NCI-H2029 (cell line): Measurements from ENCODE around the gene BRD3OS.
A peak's percentile ranks its signal among the peaks of the same experiment; 100 is the strongest.

Source experiments
- DNase-seq: peaks from one replicate; lab custom pipeline; 2025; lab: John Stamatoyannopoulos, UW

The BRD3OS gene

DNA sequence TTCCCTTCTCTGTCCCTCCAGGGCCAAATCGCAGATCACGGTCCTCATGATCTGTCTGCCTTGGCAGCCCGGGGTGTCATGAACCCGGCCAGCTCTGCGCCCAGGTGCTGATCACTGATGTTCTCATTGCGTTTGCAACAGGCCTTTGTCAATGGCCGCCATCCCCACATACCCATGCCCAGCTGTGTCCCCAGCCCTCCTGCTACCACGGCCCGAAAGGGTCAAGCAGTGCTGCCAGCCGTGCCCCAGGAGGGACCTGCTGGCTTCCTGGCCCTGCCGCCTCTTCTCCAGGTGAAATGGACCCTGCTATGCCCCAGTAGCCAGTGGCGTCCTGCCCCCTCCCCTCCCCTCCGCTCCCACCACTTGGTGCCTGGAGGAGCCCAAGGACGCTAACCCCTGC lies 20.4 kb upstream of the BRD3OS start:
- no peak for DNase-seq

DNA sequence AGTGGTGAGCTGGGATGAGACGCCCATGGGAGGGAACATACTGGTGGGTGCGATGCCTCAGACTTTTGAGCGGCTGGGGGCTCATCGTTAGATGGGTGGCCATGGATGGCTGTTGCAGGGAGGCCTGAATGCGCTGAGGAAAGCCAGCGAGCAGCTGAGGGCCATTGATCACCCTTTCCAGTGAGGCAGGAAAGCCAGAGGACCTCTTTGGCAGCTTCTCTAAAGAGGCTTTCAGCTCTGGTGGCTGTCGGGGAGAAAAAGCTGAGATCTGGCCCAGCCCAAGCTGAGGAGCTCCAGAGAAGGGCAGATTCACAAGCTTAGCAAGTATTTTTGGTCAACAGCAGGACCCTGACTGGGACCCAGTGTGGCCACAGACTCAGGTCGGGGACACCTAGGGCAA lies 19.9 kb upstream of the BRD3OS start:
- no peak for DNase-seq

DNA sequence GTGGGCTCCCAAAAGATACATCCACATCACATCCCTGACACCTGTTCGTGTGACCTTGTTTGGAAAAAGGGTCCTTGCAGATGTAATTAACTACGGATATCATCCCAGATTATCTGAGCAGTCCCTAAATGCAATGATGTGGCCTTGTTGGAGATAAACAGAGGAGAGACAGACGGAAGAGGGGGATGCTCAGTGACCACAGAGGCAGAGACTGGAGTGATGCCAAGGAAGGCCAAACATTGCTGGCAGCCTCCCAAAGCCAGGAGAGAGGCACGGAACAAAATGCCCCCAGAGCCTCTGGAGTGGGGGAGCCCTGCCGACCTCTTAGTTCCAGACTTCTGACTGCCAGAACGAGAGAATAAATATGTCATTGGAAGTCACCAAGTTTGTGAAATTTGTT lies 18.1 kb upstream of the BRD3OS start:
- peak; percentile 37 for DNase-seq

DNA sequence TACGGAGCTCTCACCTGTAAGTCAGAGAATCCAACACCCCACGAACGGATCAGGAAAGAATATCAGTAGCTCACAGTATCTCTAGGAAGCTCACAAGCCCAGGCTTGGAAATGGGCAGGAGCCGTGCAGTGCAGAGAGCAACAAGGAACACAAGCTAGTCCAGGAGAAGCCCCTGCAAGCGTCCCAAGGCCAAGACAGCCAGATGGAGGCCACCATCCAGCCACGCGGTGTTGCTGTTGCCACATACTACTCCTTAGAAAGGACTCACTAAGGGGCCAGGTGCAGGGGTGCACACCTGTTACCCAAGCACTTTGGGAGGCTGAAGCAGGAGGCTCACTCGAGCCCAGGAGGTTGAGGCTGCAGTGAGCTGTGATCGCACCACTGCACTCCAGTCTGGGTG lies 17.7 kb upstream of the BRD3OS start:
- DNase-seq, result no peak

DNA sequence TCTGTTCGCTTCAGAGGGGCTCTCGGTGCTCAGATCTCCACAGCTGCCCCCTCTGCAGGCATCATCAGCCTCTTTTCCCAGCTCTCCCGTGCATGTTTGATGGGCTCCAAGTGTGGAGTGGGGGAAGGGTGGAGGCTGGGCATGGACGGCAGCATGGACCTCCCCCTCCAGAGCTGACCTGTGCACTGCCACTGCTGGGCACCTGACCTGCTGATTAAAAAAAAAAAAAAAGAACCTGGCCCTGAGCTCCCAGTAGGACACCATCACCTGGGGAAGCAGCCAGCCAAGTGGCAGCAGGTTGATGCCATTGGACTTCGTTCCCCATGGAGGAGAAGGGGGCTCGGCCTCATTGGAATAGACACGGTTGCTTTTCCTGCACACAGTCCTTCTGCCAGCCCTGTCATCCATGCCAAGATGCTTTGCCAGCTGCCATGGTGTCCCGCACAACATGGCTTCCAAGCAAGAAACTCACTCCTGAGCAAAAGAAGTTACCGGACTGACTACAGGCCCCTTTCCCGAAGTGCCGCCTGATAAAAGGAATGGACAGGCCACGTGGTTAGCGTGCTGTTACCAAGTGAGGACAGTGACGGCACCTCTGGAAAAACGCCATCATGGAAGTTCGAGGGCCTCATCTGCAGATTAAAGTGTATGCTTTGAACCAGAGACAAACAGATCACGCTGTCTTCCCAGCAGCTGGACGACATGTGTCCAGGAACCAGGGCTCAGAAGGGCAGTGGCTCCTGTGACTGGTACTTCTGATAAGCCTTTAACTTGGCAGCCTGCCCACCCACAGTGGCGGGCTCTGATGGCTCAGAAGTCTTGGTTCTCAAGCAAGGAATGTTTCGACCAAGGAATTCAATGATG lies 14.7 kb upstream of the BRD3OS start:
- peak; percentile 92 for DNase-seq

DNA sequence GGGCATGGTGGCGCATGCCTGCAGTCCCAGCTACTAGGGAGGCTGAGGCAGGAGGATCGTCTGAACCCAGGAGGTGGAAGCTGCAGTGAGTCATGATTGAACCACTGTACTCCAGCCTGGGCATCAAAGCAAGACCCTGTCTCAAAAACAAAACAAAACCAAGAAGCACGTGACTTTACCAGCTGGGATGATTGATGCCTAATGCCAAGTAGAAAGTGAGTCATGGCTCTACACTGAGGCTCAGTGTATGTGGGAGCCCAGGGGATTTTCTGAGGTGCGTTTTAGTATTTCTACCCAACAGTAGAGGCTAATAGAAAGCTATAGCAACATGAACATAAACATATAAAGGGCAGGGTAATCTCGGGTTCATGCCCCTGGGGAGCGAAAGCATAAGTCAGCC lies 13.9 kb upstream of the BRD3OS start:
- DNase-seq, result no peak

DNA sequence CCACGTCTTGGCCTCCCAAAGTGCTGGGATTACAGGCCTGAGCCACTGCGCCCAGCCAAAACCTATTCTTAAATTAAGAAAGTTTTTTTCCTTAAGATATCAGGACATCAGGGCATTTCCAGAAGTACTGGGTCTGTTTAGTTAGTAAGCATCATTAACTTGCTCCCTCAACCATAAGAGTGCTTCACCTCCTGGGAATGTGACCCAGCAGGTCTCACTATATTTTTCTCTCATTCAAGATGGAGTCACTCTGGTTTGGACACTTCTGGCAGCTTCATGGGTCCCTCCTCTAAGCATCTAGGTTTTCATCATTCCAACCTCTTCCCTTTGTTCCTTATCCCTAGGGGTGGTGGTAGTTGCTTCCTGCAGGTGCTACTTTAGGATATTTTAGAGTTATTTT lies 10.3 kb upstream of the BRD3OS start:
- DNase-seq, result no peak

DNA sequence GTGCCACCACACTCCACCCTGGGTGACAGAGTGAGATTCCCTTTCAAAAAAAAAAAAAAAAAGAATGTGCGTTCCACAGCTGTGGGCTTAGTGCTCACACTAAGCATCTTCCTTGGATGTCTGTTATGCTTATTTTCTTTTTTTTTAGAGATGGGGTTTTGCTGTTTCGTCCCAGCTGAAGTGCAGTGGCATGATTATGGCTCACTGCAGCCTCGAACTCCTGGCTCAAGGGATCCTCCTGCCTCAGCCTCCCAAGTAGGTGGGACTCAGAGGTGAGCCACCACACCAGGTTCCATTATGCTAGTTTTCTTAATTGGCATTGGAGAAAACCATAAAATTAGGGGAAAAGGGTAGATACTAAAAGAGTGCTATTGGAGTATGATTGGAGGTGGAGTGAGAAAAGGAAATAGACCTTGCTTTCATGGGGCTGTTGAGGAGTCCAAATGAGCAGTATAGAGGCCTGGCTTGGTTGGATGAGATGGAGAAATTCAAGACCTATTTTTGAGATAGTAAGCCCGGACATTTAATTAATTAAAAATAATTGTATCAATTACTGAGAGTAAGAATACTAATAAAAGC lies 978 bp upstream of the BRD3OS start:
- DNase-seq, result no peak

DNA sequence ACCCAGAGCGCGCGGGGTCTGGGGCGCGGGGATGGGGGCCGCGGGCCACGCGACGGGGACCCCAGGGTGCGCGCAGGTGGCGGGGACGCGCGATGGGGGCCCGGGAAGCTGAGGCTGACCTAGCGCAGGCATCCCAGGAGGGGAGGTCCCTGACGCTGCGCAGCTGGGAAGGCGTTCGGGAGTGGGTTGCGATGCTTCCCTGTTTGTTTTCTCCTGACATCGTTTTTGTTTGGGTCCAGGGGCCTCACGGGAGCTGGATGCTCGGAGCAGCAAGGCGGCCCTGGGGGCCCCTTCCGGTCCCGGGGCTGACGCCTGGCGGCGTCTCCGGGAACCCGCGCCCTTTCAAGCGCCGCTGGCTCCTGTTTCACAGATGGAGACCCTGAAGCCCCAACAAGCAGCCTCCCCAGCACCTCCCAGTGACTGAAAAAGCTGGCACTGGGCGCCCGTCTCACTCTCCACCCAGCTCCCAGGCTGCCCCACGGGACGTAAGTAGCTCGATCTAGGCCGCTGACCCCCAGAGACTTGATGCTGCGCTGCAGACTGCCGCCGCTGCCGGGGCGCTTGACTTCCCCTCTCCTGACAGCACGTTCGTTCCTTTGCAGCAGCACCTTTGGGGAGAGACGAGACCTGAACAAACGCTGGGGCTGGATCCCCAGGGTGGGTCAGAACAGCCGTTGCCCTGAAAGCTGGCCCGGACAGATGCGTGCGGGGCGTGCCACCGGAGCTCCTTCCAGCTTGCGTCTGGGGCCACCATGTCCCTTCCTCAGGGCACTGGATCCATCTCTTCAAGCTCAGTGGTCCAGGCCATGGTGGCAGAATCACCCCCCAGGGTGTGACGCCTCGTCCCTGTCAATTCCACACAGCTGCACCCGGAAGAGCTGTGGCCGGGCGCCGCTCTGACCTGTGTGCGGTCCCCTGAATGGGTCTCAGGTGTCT lies 593 bp downstream of the BRD3OS start:
- DNase-seq, result no peak

DNA sequence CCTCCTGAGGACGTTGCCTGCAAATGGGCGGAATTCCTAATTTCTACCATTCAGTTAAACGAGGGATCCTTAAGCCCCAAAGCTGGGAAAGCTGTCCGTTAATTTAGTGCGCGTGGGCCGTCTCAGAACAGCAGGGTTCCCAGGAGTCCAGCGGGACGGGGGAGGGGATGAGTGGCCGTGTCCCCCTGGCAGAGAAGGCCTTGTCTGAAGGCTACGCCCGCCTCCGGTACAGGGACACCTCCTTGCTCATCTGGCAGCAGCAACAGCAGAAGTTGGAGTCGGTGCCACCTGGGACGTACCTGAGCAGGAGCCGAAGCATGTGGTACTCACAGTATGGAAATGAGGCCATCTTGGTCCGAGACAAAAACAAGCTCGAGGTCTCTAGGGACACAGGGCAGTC lies 1.3 kb downstream of the BRD3OS start:
- DNase-seq, result no peak

DNA sequence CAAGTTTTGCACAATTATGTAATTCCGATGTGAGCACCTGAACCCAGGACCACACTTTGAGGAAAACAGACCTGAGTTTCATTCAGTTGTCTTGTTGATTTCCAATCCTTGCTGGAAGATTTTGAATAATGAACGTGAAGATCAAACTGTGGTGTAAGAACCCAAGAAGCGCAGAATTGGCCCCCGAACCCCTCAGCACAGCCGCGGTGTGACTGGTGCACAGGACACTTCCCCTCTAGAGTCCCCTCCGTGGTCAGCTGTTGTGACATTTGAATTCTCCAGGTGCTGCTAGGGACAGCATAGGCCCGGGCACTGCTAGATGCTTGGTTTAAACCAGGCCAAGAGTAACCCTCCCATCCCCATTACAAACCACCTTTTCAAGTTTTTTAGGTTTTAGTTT lies 1.7 kb downstream of the BRD3OS start:
- no peak for DNase-seq

DNA sequence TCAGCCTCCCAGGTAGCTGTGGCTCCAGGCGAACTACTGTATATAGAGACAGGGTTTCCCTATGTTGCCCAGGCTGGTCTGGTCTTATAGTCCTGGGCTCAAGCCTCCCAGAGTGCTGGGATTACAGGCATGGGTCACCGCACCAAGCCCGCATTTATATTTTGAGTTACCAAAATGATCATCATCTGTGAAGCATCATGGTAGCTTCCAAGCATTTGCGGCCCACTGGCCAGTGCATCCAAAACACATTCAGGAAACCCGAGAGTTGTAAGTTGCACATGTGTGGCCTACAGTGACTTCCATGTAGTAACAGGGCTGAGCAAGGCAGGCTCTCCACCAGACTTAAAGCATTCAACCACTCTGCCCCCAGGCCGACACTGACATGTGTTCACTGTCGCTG lies 2.3 kb downstream of the BRD3OS start:
- DNase-seq, result no peak

DNA sequence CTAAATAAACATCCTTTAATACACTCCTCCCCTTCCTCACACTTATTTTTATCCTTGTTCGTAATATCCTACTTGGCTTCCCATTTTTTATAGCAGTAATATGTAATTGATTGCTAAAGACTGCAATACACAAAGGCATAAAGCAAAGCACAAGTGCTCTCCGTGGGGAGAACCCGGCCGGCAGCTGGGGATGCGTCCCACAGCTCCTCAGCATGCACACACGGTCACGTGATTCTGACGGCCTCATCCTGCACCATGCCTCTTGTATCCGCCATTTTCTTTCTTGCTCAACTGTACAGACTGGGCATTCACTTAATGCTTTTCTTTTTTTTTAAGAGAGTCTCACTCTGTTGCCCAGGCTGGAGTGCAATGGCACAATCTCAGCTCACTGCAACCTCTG lies 2.8 kb downstream of the BRD3OS start:
- DNase-seq, result no peak

DNA sequence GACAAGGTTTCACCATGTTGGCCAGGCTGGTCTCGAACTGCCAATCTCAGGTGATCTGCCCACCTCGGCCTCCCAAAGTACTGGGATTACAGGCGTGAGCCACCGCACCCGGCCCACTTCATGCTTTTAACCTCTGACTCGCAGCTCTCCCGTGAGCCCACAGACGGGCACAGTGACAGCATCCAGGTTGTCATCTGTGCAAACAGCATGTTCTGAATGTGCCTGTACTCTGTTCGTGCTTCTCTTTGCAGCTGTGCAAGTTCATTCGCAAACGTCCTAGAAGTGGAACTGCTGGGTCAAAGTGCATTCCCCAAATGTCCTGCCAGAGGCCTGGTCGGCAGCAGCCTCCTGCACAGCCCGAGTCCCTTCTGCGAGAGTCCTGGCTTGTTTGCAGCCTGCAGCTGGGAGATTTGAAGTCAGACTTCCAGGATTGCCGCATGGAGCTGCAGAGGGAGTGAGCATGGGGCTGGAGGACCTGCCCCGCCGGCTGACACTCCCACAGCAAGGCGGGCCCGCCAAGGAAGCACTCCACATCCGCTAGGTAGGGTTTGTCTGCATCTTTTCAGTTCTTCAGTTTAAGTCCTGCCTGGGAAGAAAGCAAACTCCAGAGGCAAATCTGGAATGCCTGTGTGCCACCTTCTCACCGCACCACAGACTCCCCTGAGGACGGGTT lies 3.4 kb downstream of the BRD3OS start:
- DNase-seq, result no peak

DNA sequence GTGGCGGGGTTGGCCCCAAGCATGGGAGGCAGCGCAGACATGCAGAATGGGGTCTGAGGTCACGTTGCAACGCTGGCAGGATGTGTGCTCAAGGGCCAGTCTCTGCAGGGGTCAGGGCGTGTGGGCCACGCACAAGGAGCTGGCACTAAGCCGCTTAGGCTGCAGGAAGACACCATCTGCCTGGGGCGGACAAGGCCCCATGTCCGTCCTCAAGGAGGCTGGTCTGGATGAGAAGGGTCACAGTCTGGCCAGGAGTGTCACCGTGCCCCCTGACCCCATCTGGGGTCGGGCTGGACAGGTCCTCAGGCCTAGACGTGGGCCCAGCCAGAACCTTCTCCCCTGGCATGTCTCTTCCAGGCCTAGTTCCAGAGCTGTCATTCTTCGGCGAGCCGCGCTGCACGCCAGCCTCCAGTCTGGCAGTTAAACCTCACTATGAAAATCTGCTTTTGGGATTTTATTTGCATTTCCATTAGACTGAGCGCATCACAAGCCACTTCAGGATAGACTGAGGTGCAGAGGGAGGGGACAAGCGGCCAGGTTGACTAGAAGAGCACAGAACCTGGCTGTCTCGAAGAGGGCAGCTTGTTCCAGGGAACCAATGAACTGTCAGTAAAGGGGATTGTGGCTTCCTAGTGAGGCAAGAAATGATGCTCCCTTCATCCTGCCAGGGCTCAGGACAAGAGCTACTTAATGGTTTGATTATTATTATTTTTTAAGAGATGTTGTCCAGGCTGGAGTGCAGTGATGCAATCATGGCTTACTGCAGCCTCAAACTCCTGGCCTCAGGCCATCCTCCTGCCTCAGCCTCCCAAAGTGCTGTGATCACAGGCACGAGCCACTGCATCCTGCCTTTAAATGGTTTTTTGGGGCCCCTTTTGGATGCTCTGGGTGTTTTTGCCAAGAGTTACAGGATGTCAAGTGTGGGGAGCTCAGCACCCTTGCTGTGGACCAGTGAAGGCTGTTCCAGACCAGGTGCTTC lies 4.3 kb downstream of the BRD3OS start:
- DNase-seq, result no peak

DNA sequence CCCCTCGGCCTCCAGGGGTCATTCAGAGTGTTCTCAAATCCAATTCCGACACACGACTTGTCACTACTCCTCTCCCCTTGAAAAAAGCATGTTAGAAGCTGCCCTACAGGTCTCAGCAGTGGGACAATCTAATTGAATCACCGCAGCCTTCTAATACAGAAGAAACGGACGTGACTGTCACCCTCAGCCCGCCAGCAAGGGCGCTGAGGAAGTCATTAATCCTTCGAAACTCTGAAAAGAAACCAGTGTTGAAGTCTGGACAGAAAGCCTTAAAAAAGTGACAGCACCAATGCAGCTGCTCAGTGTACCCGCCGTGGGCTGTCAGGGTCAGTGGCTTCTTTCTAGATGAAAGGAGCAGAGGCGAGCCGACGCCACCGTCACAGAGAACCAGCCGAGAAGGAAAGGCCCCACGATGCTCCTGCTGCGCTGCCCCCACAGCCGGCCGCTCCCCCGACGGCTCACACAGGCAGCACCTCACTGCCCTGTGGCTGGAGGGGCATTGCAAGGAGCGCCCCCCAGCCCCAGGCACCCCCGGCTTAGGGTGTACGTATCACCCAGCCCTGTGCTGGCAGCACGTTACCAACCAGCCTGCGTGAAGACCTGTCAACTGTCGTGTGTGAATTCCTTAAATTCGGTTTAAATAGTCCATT lies 5.7 kb downstream of the BRD3OS start:
- no peak for DNase-seq

DNA sequence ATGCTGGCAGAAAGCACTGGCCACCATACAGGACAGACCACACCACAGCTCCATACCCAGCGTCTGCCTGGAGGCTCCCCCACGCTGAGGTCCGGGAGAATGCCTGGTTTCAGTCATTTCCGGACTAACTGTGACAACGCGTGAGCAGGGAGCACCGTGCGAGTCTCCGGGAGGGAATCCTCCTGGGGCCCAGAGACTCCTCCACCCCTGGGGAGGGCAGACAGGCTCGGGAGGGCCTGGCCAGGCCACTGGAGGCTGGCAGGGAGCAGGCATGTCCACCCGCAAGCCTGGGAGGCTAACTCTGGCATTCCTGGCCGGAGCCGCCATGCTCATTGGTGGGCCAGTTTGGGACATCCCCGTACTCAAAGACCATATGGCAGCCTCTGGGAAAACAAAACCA lies 6.5 kb downstream of the BRD3OS start:
- DNase-seq, result no peak

DNA sequence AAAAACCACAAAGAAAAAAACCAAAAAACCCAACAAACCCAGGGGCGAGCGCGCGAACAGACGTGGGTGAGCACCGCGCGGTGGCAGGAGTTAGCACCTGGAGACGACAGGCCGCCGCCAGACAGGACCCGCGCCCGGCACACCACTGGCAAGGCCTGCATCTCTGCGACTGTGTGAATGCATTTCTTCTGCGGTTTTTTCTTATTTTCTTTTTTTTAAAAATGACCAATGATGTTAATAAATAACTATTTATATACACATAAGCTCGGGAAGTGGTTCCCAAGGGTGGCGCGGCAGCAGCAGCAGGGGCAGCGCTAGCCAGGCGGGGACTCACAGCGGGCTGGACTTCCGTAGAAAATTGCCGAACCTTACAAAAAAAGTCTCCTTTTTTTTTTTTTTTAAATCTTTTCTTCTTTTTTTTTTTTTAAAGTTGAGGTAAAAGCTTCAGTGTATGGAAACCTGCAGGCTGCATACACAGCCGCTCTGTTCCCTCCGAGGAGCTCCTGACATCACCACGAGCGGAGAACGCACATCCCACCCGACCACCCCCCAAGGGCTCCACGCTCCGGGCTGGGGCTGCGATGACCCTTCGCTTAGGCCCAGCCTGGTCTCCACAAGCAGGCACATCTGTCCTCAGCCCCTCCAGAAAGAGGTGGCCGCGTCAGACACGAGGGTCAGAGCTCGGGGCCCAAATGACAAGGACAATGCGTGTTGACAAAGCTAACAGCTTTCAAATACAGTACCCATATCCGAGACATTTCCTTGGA lies 7.4 kb downstream of the BRD3OS start:
- no peak for DNase-seq

DNA sequence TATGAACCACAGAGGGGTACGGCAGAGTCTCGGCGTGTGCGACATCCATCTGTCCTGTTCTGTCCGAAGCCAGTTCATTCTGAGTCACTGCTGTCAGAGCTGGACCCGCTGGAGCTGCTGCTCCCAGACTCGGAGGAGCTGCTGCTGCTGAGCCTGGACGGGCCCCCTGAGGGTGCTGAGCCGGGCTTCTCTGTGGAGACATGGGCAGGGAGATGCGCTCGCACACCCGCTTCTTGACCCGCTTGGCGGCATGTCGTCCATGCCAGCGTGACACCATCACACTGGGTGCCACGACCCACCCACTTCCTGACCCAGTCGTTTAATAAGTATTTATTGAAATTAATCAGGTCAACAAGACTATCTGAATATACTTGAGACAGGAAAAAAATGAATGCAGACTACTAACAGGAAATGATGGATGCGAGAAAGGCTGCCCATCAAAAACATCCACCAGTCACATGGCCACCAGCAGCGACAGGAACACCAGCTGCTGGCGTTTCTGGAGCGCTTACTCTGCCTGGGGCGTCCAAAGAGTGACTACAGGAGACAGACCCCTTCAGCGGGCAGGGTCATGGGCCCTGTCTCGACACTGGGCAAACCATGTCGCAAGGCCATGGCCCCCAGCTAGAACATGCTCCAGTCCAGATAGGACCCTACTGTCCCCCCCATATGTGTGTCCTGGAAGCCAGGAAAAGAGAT lies 8.4 kb downstream of the BRD3OS start:
- no peak for DNase-seq
